Measurements from ENCODE around the gene SLC6A18. TPM values are rescaled to one million over a fixed set of nuclear protein-coding genes. Genes with fewer than 3 reads are reported as not detected.

SLC6A18 gene
- total and polyA plus RNA-seq, 8 donors: 0.14 TPM; not detected in 7

- 62 to 77% methylated on average over 6 of the region's 6 CpGs for WGBS, 2 donors
- no peak overlapping the region for H3K27ac ChIP-seq
- peaks cover 0 to 9% (median 0%) of the 10 kb centered on the region in 4 donors for H3K27me3 ChIP-seq
- no peak for TF ChIP-seq CTCF (IDR thresholded peaks at IDR 0.05)
- ATAC-seq: no peak
- DNase-seq: peak in 1 of 6 donors; percentile 20
- FAIRE-seq: no peak
- no peaks in the 10 kb centered on the region for H3K36me3 ChIP-seq
- no peaks in the 10 kb centered on the region for H3K4me1 ChIP-seq
- intact Hi-C loops (cut with DNase I): no loop called here
- no peaks in the 10 kb centered on the region for H3K9me3 ChIP-seq
- H3K4me3 ChIP-seq: no peak overlapping the region
These were observed 22.6 kb downstream of the SLC6A18 start for GRCh38 chr5:1247811-1248210.

- ATAC-seq (no peak), DNase-seq (peak in 1 of 6 donors; percentile 74), FAIRE-seq (no peak)
- H3K9me3 ChIP-seq: no peaks in the 10 kb centered on the region
- TF ChIP-seq CTCF (IDR thresholded peaks at IDR 0.05): no peak
- H3K4me1 ChIP-seq: no peaks in the 10 kb centered on the region
- WGBS, 2 donors: 62 to 71% methylated on average over 29 of the region's 29 CpGs
- H3K27me3 ChIP-seq: peaks cover 0 to 9% (median 0%) of the 10 kb centered on the region in 4 donors
- intact Hi-C loops (cut with DNase I): no loop called here
- H3K4me3 ChIP-seq: no peak overlapping the region
- no peaks in the 10 kb centered on the region for H3K36me3 ChIP-seq
- no peak overlapping the region for H3K27ac ChIP-seq
These were observed 24.4 kb downstream of the SLC6A18 start for GRCh38 chr5:1249366-1250280.

- WGBS, 2 donors: 48 to 58% methylated on average over 27 of the region's 27 CpGs
- no peaks in the 10 kb centered on the region for H3K9me3 ChIP-seq
- no peaks in the 10 kb centered on the region for H3K36me3 ChIP-seq
- H3K27me3 ChIP-seq: no peaks in the 10 kb centered on the region
- FAIRE-seq (no peak), DNase-seq (peak in 1 of 6 donors; percentile 49), ATAC-seq (no peak)
- H3K27ac ChIP-seq: no peak overlapping the region
- H3K4me1 ChIP-seq: no peaks in the 10 kb centered on the region
- no peak for TF ChIP-seq CTCF (IDR thresholded peaks at IDR 0.05)
- H3K4me3 ChIP-seq: no peak overlapping the region
- intact Hi-C loops (cut with DNase I): no loop called here
These were observed 26.7 kb downstream of the SLC6A18 start for GRCh38 chr5:1251678-1252580.

- intact Hi-C loops (cut with DNase I): no loop called here
- no peak for FAIRE-seq
These were observed 27.5 kb downstream of the SLC6A18 start for GRCh38 chr5:1252681-1253080.

More at GRCh38 chr5:1252681-1253080, 27.5 kb downstream of the SLC6A18 start:
- Histone ChIP-seq H3K36me3 (no peaks in the 10 kb centered on the region), H3K4me1 (no peaks in the 10 kb centered on the region), H3K9me3 (no peaks in the 10 kb centered on the region), H3K27me3 (no peaks in the 10 kb centered on the region), H3K4me3 (no peak overlapping the region), H3K27ac (no peak overlapping the region)
- 80 to 95% methylated on average over 8 to 9 of the region's 9 CpGs for WGBS, 2 donors
- ATAC-seq (no peak), DNase-seq (peak in 1 of 6 donors; percentile 47)
- TF ChIP-seq CTCF (IDR thresholded peaks at IDR 0.05): no peak

Measured in pancreas (tissue), 10 donors.